H9 (cell line): ENCODE data around the gene FBLN1. TPM values are rescaled to one million over a fixed set of nuclear protein-coding genes. Genes with fewer than 3 reads are reported as not detected.

ENCODE experiments used
- DNase-seq: peaks from one replicate; pipeline ENCODE4 v3.0.0-alpha.2; 2017
- H2AFZ ChIP-seq: one replicate; pipeline ENCODE4 v1.6.1; 2013; ENCODE audit warnings: mild to moderate bottlenecking, low read length, control low read depth, moderate library complexity
- H2AK5ac ChIP-seq: 2 replicates; pipeline ENCODE4 v1.6.1; 2013; ENCODE audit warnings: low read length, control low read depth, mixed read lengths; ENCODE audit not compliant: insufficient read length
- H2BK120ac ChIP-seq: one replicate; pipeline ENCODE4 v1.6.1; 2013; ENCODE audit warnings: low read depth, mild to moderate bottlenecking, low read length, control low read depth, inconsistent platforms; ENCODE audit not compliant: poor library complexity, severe bottlenecking
- H2BK12ac ChIP-seq: 2 replicates; pipeline ENCODE4 v1.6.1; 2013; ENCODE audit warnings: low read length, control low read depth, mixed read lengths, low read depth; ENCODE audit not compliant: insufficient read length
- H2BK15ac ChIP-seq: 2 replicates; pipeline ENCODE4 v1.6.1; 2013; ENCODE audit warnings: low read depth, low read length, control low read depth
- H2BK20ac ChIP-seq: one replicate; pipeline ENCODE4 v1.6.1; 2013; ENCODE audit warnings: low read depth, mild to moderate bottlenecking, low read length, control low read depth, inconsistent platforms; ENCODE audit not compliant: poor library complexity, severe bottlenecking
- H2BK5ac ChIP-seq: 2 replicates; pipeline ENCODE4 v1.6.1; 2013; ENCODE audit warnings: low read length, control low read depth, mixed read lengths; ENCODE audit not compliant: insufficient read length
- H3K14ac ChIP-seq: 2 replicates; pipeline ENCODE4 v1.6.1; 2013; ENCODE audit warnings: low read length, control low read depth; ENCODE audit not compliant: insufficient read depth
- H3K18ac ChIP-seq: 2 replicates; pipeline ENCODE4 v1.6.1; 2013; ENCODE audit warnings: low read depth, mild to moderate bottlenecking, mixed read lengths, low read length, control low read depth; ENCODE audit not compliant: insufficient read length
- H3K23ac ChIP-seq: 2 replicates; pipeline ENCODE4 v1.6.1; 2013; ENCODE audit warnings: low read length, control low read depth, mixed read lengths, low read depth; ENCODE audit not compliant: insufficient read length
- H3K23me2 ChIP-seq: 2 replicates; pipeline ENCODE4 v1.6.1; 2013; ENCODE audit warnings: low read depth, mild to moderate bottlenecking, mixed read lengths, low read length, control low read depth; ENCODE audit not compliant: insufficient read length, poor library complexity, severe bottlenecking
- H3K27ac ChIP-seq: 2 replicates; pipeline ENCODE4 v1.5.1; 2013; ENCODE audit warnings: low read length, control low read depth, mixed read lengths, low read depth; ENCODE audit not compliant: insufficient read length
- H3K27me3 ChIP-seq: 2 replicates; pipeline ENCODE4 v1.6.1; 2013; ENCODE audit warnings: low read length, control low read depth, inconsistent platforms; ENCODE audit not compliant: insufficient read depth
- H3K4ac ChIP-seq: 2 replicates; pipeline ENCODE4 v1.6.1; 2013; ENCODE audit warnings: low read depth, mild to moderate bottlenecking, control low read depth, inconsistent platforms, low read length, moderate library complexity
- H3K4me1 ChIP-seq: 2 replicates; pipeline ENCODE4 v1.6.1; 2013; ENCODE audit warnings: low read length, control low read depth, inconsistent platforms; ENCODE audit not compliant: insufficient read depth
- H3K4me2 ChIP-seq: 2 replicates; pipeline ENCODE4 v1.6.1; 2013; ENCODE audit warnings: low read length, control low read depth, mixed read lengths; ENCODE audit not compliant: insufficient read length, insufficient read depth
- H3K56ac ChIP-seq: 2 replicates; pipeline ENCODE4 v1.6.1; 2013; ENCODE audit warnings: low read depth, mild to moderate bottlenecking, mixed read lengths, low read length, control low read depth; ENCODE audit not compliant: insufficient read length
- H3K79me1 ChIP-seq: 2 replicates; pipeline ENCODE4 v1.6.1; 2013; ENCODE audit warnings: low read depth, mild to moderate bottlenecking, moderate library complexity, low read length, control low read depth, inconsistent platforms; ENCODE audit not compliant: insufficient read depth, poor library complexity, severe bottlenecking
- H3K79me2 ChIP-seq: 2 replicates; pipeline ENCODE4 v1.6.1; 2013; ENCODE audit warnings: low read length, control low read depth, inconsistent platforms; ENCODE audit not compliant: insufficient read depth
- H3K9ac ChIP-seq: 2 replicates; pipeline ENCODE4 v1.6.1; 2013; ENCODE audit warnings: low read length, control low read depth, mixed read lengths; ENCODE audit not compliant: insufficient read length; ENCODE audit errors: extremely low read depth
- H3K9me3 ChIP-seq: one replicate; pipeline ENCODE4 v1.6.1; 2013; ENCODE audit warnings: low read depth, low read length, inconsistent platforms; ENCODE audit not compliant: control insufficient read depth
- H3T11ph ChIP-seq: one replicate; pipeline ENCODE4 v1.6.1; 2013; ENCODE audit warnings: mild to moderate bottlenecking, low read length, control low read depth, inconsistent platforms
- H4K20me1 ChIP-seq: one replicate; pipeline ENCODE4 v1.6.1; 2013; ENCODE audit not compliant: control insufficient read depth, insufficient read length, insufficient read depth
- H4K5ac ChIP-seq: 2 replicates; pipeline ENCODE4 v1.6.1; 2013; ENCODE audit warnings: low read depth, mild to moderate bottlenecking, mixed read lengths, low read length, control low read depth; ENCODE audit not compliant: insufficient read length
- H4K8ac ChIP-seq: replicated peaks from 2 replicates; pipeline ENCODE4 v1.6.1; 2013; ENCODE audit warnings: low read length, control low read depth, mixed read lengths, low read depth; ENCODE audit not compliant: insufficient read length
- H4K91ac ChIP-seq: 2 replicates; pipeline ENCODE4 v1.6.1; 2013; ENCODE audit warnings: low read depth, mild to moderate bottlenecking, moderate library complexity, mixed read lengths, low read length, control low read depth; ENCODE audit not compliant: insufficient read length
- H3K27ac Mint-ChIP-seq, 3 experiments: 2 replicates in 2 of 3; 3 replicates in 1 of 3; pipeline ENCODE4 v1.8.0; 2020 to 2021; ENCODE audit warnings: mixed read lengths in 3 of 3, mild to moderate bottlenecking in 1 of 3, moderate library complexity in 1 of 3
- H3K27me3 Mint-ChIP-seq: 2 replicates; pipeline ENCODE4 v1.8.0; 2021; ENCODE audit warnings: low read depth, mild to moderate bottlenecking, moderate library complexity, mixed read lengths
- H3K36me3 Mint-ChIP-seq, 3 experiments: 2 replicates in 2 of 3; 3 replicates in 1 of 3; pipeline ENCODE4 v1.8.0; 2020 to 2021; ENCODE audit warnings: low read depth in 3 of 3, mixed read lengths in 3 of 3; ENCODE audit not compliant: insufficient read depth in 1 of 3
- H3K4me1 Mint-ChIP-seq, 2 experiments: 2 replicates each; pipeline ENCODE4 v1.8.0; 2020; ENCODE audit warnings: mixed read lengths in 2 of 2
- H3K4me3 Mint-ChIP-seq, 2 experiments: 2 replicates in 1 of 2; 3 replicates in 1 of 2; pipeline ENCODE4 v1.8.0; 2020 to 2021; ENCODE audit warnings: mild to moderate bottlenecking in 2 of 2, mixed read lengths in 2 of 2, moderate library complexity in 1 of 2
- H3K9me3 Mint-ChIP-seq, 2 experiments: 2 replicates in 1 of 2; 3 replicates in 1 of 2; pipeline ENCODE4 v1.8.0; 2020; ENCODE audit warnings: mild to moderate bottlenecking in 2 of 2, mixed read lengths in 2 of 2, moderate library complexity in 1 of 2
- CTCF ChIP-seq: fragments of 200-600 bp; sonication (generic); conservative IDR thresholded peaks from 3 replicates; pipeline ENCODE4 v1.8.0; 2021; ENCODE audit warnings: antibody characterized with exemption, mild to moderate bottlenecking
- WGBS: extraction: QIAGEN DNeasy Blood & Tissue Kit; methylation state at CpG from one replicate; pipeline ENCODE4 v1.1.7; 2013; ENCODE audit warnings: missing lambda C conversion rate, low lambda C conversion rate, mixed read lengths; ENCODE audit not compliant: insufficient read length; ENCODE audit errors: extremely low coverage; 5-methylcytosine and 5-hydroxymethylcytosine counted together
- total RNA-seq: library from RNA; stranded (reverse); gene quantifications from 2 replicates; pipeline ENCODE4 v1.2.1, GENCODE V29; 2021

The FBLN1 gene
- total RNA-seq, 1 experiment from 2014 or later = 140 TPM

DNA sequence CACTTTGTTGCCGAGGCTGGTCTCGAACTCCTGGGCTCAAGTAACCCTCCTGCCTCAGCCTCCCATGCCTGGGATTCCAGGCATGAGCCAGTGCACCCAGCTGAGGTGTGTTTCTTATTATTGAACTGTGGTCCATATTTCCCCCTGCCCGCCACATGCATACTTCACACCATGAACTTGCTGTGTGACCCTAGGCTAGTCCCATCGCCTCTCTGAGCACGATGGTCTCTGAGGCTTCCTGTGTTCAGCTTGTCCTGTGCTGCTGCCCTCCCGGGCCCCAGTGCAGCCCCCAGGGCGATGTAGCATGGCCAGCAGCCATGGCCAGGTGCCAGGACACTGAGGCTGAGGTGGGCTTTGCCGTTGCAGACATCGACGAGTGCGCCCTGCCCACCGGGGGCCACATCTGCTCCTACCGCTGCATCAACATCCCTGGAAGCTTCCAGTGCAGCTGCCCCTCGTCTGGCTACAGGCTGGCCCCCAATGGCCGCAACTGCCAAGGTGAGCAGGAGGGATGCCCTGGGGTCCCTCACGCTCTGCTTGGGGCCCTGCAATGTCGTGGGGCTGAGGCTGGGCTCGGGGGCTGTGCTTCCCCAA, 45.7 kb downstream of the FBLN1 start:
- Histone ChIP-seq H3K4me1 (no peaks in the 10 kb centered on the region), H3K27ac (no peak overlapping the region), H3K18ac (no peak overlapping the region), H4K5ac (no peak overlapping the region), H3T11ph (no peak overlapping the region), H3K79me1 (no peaks in the 10 kb centered on the region), H2BK12ac (no peak overlapping the region), H3K4me2 (no peak overlapping the region), H2BK20ac (no peak overlapping the region), H4K91ac (no peak overlapping the region), H2BK120ac (no peak overlapping the region), H3K9me3 (no peaks in the 10 kb centered on the region), H3K14ac (no peak overlapping the region), H2BK15ac (no peak overlapping the region), H3K56ac (no peak overlapping the region), H3K4ac (no peak overlapping the region), H3K27me3 (no peaks in the 10 kb centered on the region), H2AK5ac (no peak overlapping the region), H2BK5ac (no peak overlapping the region), H3K79me2 (no peaks in the 10 kb centered on the region), H4K20me1 (no peaks in the 10 kb centered on the region), H3K9ac (no peak overlapping the region), H4K8ac (no peak overlapping the region), H3K23ac (no peak overlapping the region), H3K23me2 (no peaks in the 10 kb centered on the region), H2AFZ (no peak overlapping the region)
- TF ChIP-seq CTCF = no peak
- H3K4me1 Mint-ChIP-seq = peaks cover 1 to 18% of the 10 kb centered on the region in 2 experiments
- DNase-seq = no peak
- no CpG with 5 or more reads among the region's 18 CpGs for WGBS
- H3K27me3 Mint-ChIP-seq = no peaks in the 10 kb centered on the region; the same call in 1 of the 2 replicates
- no peak overlapping the region for H3K4me3 Mint-ChIP-seq
- no peaks in the 10 kb centered on the region for H3K9me3 Mint-ChIP-seq
- no peak overlapping the region for H3K27ac Mint-ChIP-seq
- peaks cover 38 to 75% (median 67%) of the 10 kb centered on the region in 3 experiments for H3K36me3 Mint-ChIP-seq
